WERI-Rb-1 (cell line): Measurements from ENCODE around the gene COL15A1.

Experiments
- DNase-seq: peaks from one replicate; pipeline ENCODE4 v3.0.0-alpha.2; 2020
- H3K27ac ChIP-seq: fragments of 250-450 bp; sonication (Bioruptor Pico); 2 replicates; pipeline ENCODE4 v1.5.1; 2020; ENCODE audit warnings: mild to moderate bottlenecking, moderate library complexity
- H3K27me3 ChIP-seq: fragments of 250-450 bp; sonication (Bioruptor Pico); 2 replicates; pipeline ENCODE4 v1.5.1; 2021; ENCODE audit warnings: mild to moderate bottlenecking, low read depth, moderate library complexity; ENCODE audit not compliant: insufficient read depth, severe bottlenecking
- H3K36me3 ChIP-seq: fragments of 250-450 bp; sonication (Bioruptor Pico); 2 replicates; pipeline ENCODE4 v1.5.1; 2020; ENCODE audit warnings: mild to moderate bottlenecking, moderate library complexity
- H3K4me3 ChIP-seq: 2 replicates; pipeline ENCODE4 v1.5.1; 2011; ENCODE audit warnings: low read depth, mild to moderate bottlenecking, control low read depth, low read length
- H3K9me3 ChIP-seq: fragments of 250-450 bp; sonication (Bioruptor Pico); 2 replicates; pipeline ENCODE4 v1.5.1; 2021; ENCODE audit warnings: mild to moderate bottlenecking, moderate library complexity; ENCODE audit not compliant: severe bottlenecking
- CTCF ChIP-seq: IDR thresholded peaks from 2 replicates; pipeline ENCODE4 v1.5.1; 2011; ENCODE audit warnings: low read depth, mild to moderate bottlenecking, control low read depth, inconsistent platforms, low read length

The COL15A1 gene

GRCh38 chr9:99083051-99083450 lies 139.3 kb downstream of the COL15A1 start:
- DNase-seq, result no peak
- Histone ChIP-seq H3K36me3 (no peaks in the 10 kb centered on the region), H3K4me3 (no peak overlapping the region), H3K27ac (no peak overlapping the region), H3K9me3 (no peaks in the 10 kb centered on the region), H3K27me3 (no peaks in the 10 kb centered on the region)
- no peak for TF ChIP-seq CTCF

- Histone ChIP-seq H3K27ac (no peak overlapping the region), H3K36me3 (no peaks in the 10 kb centered on the region), H3K4me3 (no peak overlapping the region), H3K27me3 (no peaks in the 10 kb centered on the region), H3K9me3 (peaks cover 6% of the 10 kb centered on the region)
- TF ChIP-seq CTCF, result no peak
- no peak for DNase-seq
These were observed 142.5 kb downstream of the COL15A1 start for GRCh38 chr9:99085949-99086948.

GRCh38 chr9:99087462-99087861 lies 143.8 kb downstream of the COL15A1 start:
- DNase-seq, result no peak
- Histone ChIP-seq H3K36me3 (no peaks in the 10 kb centered on the region), H3K4me3 (no peak overlapping the region), H3K27ac (no peak overlapping the region), H3K27me3 (no peaks in the 10 kb centered on the region), H3K9me3 (peaks cover 6% of the 10 kb centered on the region)
- no peak for TF ChIP-seq CTCF

DNA sequence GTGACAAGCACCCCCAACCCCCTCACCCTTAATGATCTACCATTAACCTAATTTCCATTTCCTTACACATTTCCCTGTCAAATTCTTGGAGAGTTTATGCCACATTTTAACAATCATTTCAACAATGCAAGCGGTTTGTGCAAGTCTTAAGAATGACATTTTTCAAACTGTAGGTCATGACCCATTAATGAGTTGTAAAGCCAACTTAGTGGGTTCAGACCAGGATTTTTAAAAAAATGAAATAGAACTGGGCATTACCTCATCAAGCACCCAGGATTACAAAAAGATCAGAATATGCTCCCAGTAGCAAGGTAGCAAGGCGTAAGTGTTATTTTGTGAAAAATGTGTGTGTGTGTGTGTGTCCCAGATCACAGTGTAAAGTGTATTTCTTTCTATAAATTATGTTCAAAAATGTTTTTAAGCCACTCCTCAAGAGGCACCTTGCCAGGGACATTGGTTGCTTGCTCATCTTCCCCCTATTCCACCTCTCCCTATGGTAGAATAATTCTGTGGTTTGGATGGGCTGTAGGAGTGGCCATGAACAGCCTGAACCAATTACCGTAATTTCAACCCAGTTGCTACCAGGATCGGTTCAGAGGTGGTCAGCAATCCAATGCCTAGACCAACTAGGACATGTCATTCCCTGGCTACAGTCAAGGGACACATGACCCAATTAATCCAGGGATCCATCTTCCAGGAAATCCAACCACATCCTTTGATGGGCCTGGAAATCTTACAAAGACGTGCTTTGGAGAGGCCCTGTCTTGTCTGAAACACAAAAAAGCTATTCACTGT lies 146.8 kb downstream of the COL15A1 start:
- Histone ChIP-seq H3K4me3 (no peak overlapping the region), H3K36me3 (no peaks in the 10 kb centered on the region), H3K27me3 (no peaks in the 10 kb centered on the region), H3K27ac (no peak overlapping the region), H3K9me3 (peaks cover 6% of the 10 kb centered on the region)
- no peak for TF ChIP-seq CTCF
- DNase-seq, result no peak

- Histone ChIP-seq H3K27ac (no peak overlapping the region), H3K9me3 (peaks cover 6% of the 10 kb centered on the region), H3K27me3 (no peaks in the 10 kb centered on the region), H3K36me3 (no peaks in the 10 kb centered on the region), H3K4me3 (no peak overlapping the region)
- no peak for DNase-seq
- no peak for TF ChIP-seq CTCF
These were observed 149.2 kb downstream of the COL15A1 start for GRCh38 chr9:99092643-99093491.
